ENCODE data around the gene COPS4.
A peak's percentile ranks its signal among the peaks of the same experiment; 100 is the strongest.

The COPS4 gene

DNA sequence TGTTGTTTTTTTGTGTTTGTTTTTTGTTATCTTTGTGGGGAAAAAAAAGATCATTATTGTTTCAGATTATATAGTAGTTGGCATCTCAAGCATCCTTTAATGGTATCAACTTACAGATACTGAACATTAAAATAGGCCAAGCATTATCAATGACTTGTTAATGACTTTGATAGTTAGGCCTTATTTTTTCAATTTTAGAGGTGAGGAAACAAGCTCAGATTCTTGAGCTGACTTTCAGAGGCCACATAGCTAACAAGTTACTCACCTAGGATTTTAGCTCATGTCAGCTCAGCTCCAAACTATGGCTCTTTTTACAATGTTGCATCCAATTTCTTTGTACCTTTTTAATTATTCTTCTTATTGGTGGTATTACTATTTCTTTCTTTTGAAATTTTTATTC, 80.0 kb downstream of the COPS4 start:
- FAIRE-seq (no peak), DNase-seq (ENCODE audit: insufficient read length, low spot score) (no peak)
- TF ChIP-seq POLR2AphosphoS5 (IDR thresholded peaks at IDR 0.05; ENCODE audit: low read depth, low read length), result no peak
- no peak for TF ChIP-seq TAF1 (IDR thresholded peaks at IDR 0.05; ENCODE audit: low read depth, low read length)
- no peak for TF ChIP-seq SPI1 (IDR thresholded peaks at IDR 0.05; ENCODE audit: low read depth, low read length)
- no peak for TF ChIP-seq PAX5 (IDR thresholded peaks at IDR 0.05; ENCODE audit: insufficient read depth, low read length, severe bottlenecking)
- TF ChIP-seq POU2F2 (IDR thresholded peaks at IDR 0.05; ENCODE audit: low read depth, low read length), result no peak
- no peak for TF ChIP-seq POLR2A (IDR thresholded peaks at IDR 0.05; ENCODE audit: low read depth, low read length)

GRCh38 chr4:83115656-83116285, 80.8 kb downstream of the COPS4 start:
- FAIRE-seq (no peak), DNase-seq (ENCODE audit: insufficient read length, low spot score) (no peak)
- no peak for TF ChIP-seq POU2F2 (IDR thresholded peaks at IDR 0.05; ENCODE audit: low read depth, low read length)
- no peak for TF ChIP-seq SPI1 (IDR thresholded peaks at IDR 0.05; ENCODE audit: low read depth, low read length)
- TF ChIP-seq PAX5 (IDR thresholded peaks at IDR 0.05; ENCODE audit: insufficient read depth, low read length, severe bottlenecking), result no peak
- TF ChIP-seq POLR2AphosphoS5 (IDR thresholded peaks at IDR 0.05; ENCODE audit: low read depth, low read length), result no peak
- no peak for TF ChIP-seq POLR2A (IDR thresholded peaks at IDR 0.05; ENCODE audit: low read depth, low read length)
- no peak for TF ChIP-seq TAF1 (IDR thresholded peaks at IDR 0.05; ENCODE audit: low read depth, low read length)

GRCh38 chr4:83118869-83119268, 83.9 kb downstream of the COPS4 start:
- no peak for FAIRE-seq
- TF ChIP-seq TAF1 (IDR thresholded peaks at IDR 0.05; ENCODE audit: low read depth, low read length) (no peak), POLR2AphosphoS5 (IDR thresholded peaks at IDR 0.05; ENCODE audit: low read depth, low read length) (no peak), POU2F2 (IDR thresholded peaks at IDR 0.05; ENCODE audit: low read depth, low read length) (no peak), SPI1 (IDR thresholded peaks at IDR 0.05; ENCODE audit: low read depth, low read length) (no peak), POLR2A (IDR thresholded peaks at IDR 0.05; ENCODE audit: low read depth, low read length) (no peak), PAX5 (IDR thresholded peaks at IDR 0.05; ENCODE audit: insufficient read depth, low read length, severe bottlenecking) (no peak)
- no peak for DNase-seq (ENCODE audit: insufficient read length, low spot score)

DNA sequence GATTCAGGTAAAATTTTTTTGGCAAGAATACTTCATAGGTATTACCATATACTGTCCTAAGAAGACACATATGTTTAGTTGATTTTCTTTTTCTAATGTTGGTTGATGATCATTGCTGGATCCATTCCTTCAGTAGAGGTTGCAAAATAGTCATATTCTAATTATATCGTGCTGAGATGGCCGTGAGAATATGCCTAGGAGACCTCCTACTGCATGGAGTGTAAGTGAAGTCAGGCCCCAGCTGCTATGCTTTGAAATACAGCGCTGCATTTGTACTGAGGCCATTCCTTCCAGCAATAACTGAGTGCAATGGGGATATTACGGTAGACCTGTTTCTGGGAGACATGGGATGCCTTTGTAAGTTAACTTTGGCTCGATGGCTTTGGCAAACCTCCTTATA, 86.3 kb downstream of the COPS4 start:
- TF ChIP-seq POLR2A (IDR thresholded peaks at IDR 0.05; ENCODE audit: low read depth, low read length) (no peak), PAX5 (IDR thresholded peaks at IDR 0.05; ENCODE audit: insufficient read depth, low read length, severe bottlenecking) (no peak), SPI1 (IDR thresholded peaks at IDR 0.05; ENCODE audit: low read depth, low read length) (no peak), POU2F2 (IDR thresholded peaks at IDR 0.05; ENCODE audit: low read depth, low read length) (no peak), TAF1 (IDR thresholded peaks at IDR 0.05; ENCODE audit: low read depth, low read length) (no peak), POLR2AphosphoS5 (IDR thresholded peaks at IDR 0.05; ENCODE audit: low read depth, low read length) (no peak)
- DNase-seq (ENCODE audit: insufficient read length, low spot score) (no peak), FAIRE-seq (peak; percentile 20)

- DNase-seq (ENCODE audit: insufficient read length, low spot score) (no peak), FAIRE-seq (peak; percentile 41)
- TF ChIP-seq SPI1 (IDR thresholded peaks at IDR 0.05; ENCODE audit: low read depth, low read length) (0 out of 2 replicates have a peak, but pooled peaks have one; percentile 3), POLR2AphosphoS5 (IDR thresholded peaks at IDR 0.05; ENCODE audit: low read depth, low read length) (no peak), PAX5 (IDR thresholded peaks at IDR 0.05; ENCODE audit: insufficient read depth, low read length, severe bottlenecking) (no peak)
Observed at GRCh38 chr4:83124111-83124780, 89.3 kb downstream of the COPS4 start.

Data from GM12891 (cell line).